ENCODE data around the gene IDH3G.

The IDH3G gene

DNA sequence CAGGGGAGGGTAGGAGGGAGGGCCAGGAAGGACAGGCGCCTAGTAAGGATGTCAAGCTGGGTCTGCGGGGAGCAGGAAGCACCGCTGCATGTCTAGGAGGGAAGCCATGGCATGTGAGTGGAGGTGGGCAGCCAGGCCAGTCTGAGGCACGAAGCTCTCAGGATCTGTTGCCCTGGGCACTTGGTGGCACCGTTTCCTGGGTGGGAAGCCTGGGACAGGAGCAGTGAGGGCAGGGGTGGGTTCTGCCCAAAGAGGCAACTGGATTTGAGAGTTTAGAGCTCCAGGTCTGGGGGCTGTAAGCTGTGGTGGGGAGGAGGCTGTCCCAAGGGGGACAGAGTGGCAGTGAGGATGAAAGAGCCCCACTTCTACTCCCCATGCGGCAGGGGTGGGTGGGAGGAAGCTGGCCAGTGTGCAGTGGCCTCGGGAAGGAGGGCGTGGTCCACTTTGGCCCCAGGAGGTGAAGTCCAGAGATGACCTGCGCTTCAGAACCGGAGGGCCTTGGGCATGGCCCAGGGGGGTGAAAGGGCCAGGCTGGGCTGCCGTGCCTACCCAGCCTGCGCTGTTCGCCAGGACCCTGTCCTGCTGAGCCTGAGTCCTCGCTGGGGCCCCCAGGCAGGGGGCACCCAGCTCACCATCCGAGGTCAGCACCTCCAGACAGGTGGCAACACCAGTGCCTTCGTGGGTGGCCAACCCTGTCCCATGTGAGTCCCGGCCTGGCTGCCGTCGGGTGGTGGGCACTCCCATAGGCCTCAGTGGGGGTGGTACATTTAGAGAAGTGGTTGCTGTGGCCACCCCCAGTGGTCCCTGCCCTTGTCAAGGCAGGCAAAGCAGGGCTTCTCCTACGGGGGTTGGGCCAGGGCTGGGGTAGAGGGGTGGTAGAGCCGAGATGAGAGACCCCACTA, 21.6 kb downstream of the IDH3G start:
- TF ChIP-seq, protein P1, sequence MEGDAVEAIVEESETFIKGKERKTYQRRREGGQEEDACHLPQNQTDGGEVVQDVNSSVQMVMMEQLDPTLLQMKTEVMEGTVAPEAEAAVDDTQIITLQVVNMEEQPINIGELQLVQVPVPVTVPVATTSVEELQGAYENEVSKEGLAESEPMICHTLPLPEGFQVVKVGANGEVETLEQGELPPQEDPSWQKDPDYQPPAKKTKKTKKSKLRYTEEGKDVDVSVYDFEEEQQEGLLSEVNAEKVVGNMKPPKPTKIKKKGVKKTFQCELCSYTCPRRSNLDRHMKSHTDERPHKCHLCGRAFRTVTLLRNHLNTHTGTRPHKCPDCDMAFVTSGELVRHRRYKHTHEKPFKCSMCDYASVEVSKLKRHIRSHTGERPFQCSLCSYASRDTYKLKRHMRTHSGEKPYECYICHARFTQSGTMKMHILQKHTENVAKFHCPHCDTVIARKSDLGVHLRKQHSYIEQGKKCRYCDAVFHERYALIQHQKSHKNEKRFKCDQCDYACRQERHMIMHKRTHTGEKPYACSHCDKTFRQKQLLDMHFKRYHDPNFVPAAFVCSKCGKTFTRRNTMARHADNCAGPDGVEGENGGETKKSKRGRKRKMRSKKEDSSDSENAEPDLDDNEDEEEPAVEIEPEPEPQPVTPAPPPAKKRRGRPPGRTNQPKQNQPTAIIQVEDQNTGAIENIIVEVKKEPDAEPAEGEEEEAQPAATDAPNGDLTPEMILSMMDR (IDR thresholded peaks at IDR 0.05; ENCODE audit: control insufficient read depth, extremely low read depth, insufficient read depth) = no peak
- H3K4me3 ChIP-seq (ENCODE audit: low read depth, low read length) = no peak overlapping the region
- DNase-seq (ENCODE audit: low read depth) = no peak

DNA sequence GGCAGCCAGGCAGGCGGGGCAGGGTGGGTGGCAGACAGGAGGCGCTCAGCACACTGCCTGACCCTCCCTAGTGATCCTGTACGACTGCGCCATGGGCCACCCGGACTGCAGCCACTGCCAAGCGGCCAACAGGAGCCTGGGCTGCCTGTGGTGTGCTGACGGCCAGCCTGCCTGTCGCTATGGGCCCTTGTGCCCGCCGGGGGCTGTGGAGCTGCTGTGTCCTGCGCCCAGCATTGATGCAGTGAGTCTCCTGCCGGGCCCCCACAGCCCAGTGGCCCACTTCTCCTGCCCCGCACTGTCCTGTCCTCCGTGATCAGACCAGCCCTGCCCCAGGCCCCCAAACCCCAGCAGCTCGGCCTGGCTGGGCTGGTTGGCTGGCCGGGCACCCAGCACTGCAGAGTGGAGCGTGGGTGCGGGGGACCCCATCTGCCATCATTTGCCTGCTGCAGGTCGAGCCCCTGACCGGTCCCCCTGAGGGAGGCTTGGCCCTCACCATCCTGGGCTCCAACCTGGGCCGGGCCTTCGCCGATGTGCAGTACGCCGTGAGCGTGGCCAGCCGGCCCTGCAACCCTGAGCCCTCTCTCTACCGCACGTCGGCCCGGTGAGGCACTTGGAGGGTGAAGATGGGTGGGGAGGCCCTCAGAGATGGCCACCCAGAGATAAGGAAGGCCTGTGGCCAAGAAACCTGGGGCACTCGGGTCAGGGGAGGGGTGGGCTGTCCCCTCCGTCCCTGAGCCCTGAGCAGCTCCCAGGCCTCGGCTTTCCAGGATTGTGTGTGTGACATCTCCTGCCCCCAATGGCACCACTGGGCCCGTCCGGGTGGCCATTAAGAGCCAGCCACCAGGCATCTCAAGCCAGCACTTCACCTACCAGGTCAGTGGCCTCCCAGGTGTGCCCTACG, 22.5 kb downstream of the IDH3G start:
- no peak for DNase-seq (ENCODE audit: low read depth)
- TF ChIP-seq, protein P1 (IDR thresholded peaks at IDR 0.05; ENCODE audit: control insufficient read depth, extremely low read depth, insufficient read depth) = no peak
- no peak overlapping the region for H3K4me3 ChIP-seq (ENCODE audit: low read depth, low read length)

DNA sequence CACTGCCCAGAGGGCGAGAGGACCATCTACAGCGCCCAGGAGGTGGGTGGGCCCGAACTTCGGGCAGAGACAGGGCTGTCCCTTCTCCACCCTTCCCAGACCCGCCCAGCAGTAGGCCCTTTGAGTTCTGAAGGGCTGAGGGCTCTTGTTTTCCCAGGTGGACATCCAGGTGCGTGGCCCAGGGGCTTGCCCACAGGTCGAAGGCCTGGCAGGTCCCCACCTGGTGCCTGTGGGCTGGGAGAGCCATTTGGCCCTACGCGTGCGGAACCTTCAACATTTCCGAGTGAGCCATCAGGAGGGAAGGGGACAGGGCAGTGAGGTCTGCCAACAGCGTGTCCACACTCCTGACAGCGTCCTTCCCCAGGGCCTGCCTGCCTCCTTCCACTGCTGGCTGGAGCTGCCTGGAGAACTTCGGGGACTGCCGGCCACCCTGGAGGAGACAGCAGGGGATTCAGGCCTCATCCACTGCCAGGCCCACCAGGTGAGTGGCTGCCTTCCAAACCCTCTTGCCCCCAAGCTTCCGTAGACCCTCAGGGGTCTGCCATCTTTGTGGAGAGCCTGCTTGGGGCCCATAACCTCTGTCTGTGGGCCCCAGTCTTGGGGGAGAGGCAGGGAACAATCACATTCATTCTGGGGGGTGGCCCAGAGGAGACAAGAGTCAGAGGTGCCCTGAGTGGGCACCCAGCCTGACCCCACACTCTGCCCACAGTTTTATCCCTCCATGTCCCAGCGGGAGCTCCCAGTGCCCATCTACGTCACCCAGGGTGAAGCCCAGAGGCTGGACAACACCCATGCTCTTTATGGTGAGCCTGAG, 23.4 kb downstream of the IDH3G start:
- TF ChIP-seq, protein P1 (IDR thresholded peaks at IDR 0.05; ENCODE audit: control insufficient read depth, extremely low read depth, insufficient read depth) = no peak
- no peak overlapping the region for H3K4me3 ChIP-seq (ENCODE audit: low read depth, low read length)
- no peak for DNase-seq (ENCODE audit: low read depth)

DNA sequence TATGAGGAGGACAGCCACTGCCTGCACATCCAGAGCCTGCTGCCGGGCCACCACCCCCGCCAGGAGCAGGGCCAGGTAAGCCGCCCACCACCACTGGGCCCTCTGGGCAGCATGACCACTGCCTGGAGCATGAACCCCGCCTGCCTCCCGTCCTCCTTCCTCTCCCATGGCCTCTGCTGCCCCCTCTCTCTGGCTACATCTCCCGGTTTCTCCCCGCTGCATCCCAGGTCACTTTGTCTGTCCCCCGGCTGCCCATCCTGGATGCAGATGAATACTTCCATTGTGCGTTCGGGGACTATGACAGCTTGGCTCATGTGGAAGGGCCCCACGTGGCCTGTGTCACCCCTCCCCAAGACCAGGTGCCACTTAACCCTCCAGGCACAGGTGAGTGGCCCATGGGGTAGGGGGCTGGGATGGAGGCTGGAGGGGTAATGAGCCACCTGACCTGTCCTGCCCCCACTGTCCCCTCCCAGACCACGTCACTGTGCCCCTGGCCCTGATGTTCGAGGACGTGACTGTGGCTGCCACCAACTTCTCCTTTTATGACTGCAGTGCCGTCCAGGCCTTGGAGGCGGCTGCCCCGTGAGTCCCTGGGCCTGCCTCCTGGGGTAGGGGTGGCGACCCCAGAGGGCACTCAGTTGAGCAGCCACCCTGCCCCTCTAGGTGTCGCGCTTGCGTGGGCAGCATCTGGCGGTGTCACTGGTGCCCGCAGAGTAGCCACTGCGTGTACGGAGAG, 24.1 kb downstream of the IDH3G start:
- TF ChIP-seq, protein P1 (IDR thresholded peaks at IDR 0.05; ENCODE audit: control insufficient read depth, extremely low read depth, insufficient read depth) = no peak
- no peak for DNase-seq (ENCODE audit: low read depth)
- H3K4me3 ChIP-seq (ENCODE audit: low read depth, low read length) = no peak overlapping the region

DNA sequence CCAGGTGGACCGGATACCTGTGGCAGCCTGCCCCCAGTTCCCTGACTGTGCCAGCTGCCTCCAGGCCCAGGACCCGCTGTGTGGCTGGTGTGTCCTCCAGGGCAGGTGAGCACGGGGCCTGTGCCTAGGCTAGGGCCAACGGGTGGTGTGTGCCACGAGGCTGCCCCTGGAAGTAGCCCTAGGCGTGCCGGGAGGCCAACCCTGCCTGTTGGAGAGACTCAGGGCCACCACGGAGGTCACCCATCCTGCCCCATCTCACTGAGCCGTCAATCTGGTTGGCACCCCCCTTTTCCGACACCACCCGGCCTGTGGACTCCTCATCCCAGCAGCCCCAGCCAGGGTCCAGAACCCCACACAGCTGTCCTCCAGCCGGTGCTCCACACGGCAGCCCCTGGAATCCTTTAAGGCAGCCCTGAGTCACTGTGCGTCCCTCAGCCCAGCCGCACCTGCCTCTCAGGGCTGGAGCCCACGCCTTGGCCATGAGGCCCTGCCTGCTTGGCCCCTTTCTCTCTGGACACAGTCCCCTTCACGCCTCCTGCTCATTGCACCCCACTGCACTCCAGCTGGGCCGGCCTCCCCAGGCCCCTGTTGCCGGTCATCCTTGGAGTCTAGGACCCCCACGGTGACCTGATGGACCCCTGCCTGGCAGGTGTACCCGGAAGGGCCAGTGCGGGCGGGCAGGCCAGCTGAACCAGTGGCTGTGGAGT, 24.9 kb downstream of the IDH3G start:
- DNase-seq (ENCODE audit: low read depth) = no peak
- H3K4me3 ChIP-seq (ENCODE audit: low read depth, low read length) = no peak overlapping the region

More for the DNA sequence above, 24.9 kb downstream of the IDH3G start:
- TF ChIP-seq, protein P1 (IDR thresholded peaks at IDR 0.05; ENCODE audit: control insufficient read depth, extremely low read depth, insufficient read depth) = no peak
